ENCODE data around the gene MOSPD2. TPM values are rescaled to one million over a fixed set of nuclear protein-coding genes. Genes with fewer than 3 reads are reported as not detected.
A peak's percentile ranks its signal among the peaks of the same experiment; 100 is the strongest.

Gene MOSPD2
- polyA plus RNA-seq, 2 of the 4 experiments (the other 2 are of a cell fraction), result 10.0 to 28.4 TPM

- TF ChIP-seq CHD2 (IDR thresholded peaks at IDR 0.05; ENCODE audit: low read length, partially characterized antibody) (no peak), ESRRA (IDR thresholded peaks at IDR 0.05; ENCODE audit: borderline replicate concordance, low read length) (no peak), FOSL2 (IDR thresholded peaks at IDR 0.05) (no peak), FOSL2 (CRISPR knock-in tag; IDR thresholded peaks at IDR 0.05) (no peak), CEBPB (IDR thresholded peaks at IDR 0.05) (no peak), NPAS2 (CRISPR knock-in tag; IDR thresholded peaks at IDR 0.05; ENCODE audit: borderline replicate concordance) (no peak), TP53 (CRISPR knock-in tag; IDR thresholded peaks at IDR 0.05) (no peak), REST (IDR thresholded peaks at IDR 0.05) (no peak), PHF8 (IDR thresholded peaks at IDR 0.05; ENCODE audit: borderline replicate concordance, low read depth) (no peak), RCOR1 (IDR thresholded peaks at IDR 0.05; ENCODE audit: low read depth, low read length) (no peak)
- TF ChIP-seq, protein P1, sequence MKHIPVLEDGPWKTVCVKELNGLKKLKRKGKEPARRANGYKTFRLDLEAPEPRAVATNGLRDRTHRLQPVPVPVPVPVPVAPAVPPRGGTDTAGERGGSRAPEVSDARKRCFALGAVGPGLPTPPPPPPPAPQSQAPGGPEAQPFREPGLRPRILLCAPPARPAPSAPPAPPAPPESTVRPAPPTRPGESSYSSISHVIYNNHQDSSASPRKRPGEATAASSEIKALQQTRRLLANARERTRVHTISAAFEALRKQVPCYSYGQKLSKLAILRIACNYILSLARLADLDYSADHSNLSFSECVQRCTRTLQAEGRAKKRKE (CRISPR knock-in tag; IDR thresholded peaks at IDR 0.05; ENCODE audit: low read depth), result no peak
- 87% methylated on average over 2 of the region's 2 CpGs for WGBS (ENCODE audit: missing lambda C conversion rate)
- no peaks in the 10 kb centered on the region for H3K9me3 ChIP-seq
- no peak overlapping the region for H3K4me2 ChIP-seq
- ChIA-PET CTCF (no interaction called here), POLR2A (no interaction called here)
- no peak overlapping the region for H3K27ac ChIP-seq
- FAIRE-seq (no peak), ATAC-seq (no peak), DNase-seq (ENCODE audit: low read depth in 1 of 2, low spot score in 1 of 2) (no peak)
- H3K4me3 ChIP-seq, result no peak overlapping the region
- no peaks in the 10 kb centered on the region for H3K4me1 ChIP-seq
Measured at GRCh38 chrX:14837155-14837554, 36.1 kb upstream of the MOSPD2 start.

- POLR2A ChIA-PET, result no interaction called here
- ATAC-seq (no peak), FAIRE-seq (no peak), DNase-seq (ENCODE audit: low read depth in 1 of 2, low spot score in 1 of 2) (no peak)
- H3K4me3 ChIP-seq, result no peak overlapping the region
- H3K27ac ChIP-seq, result no peak overlapping the region
- 82% methylated on average over 4 of the region's 4 CpGs for WGBS (ENCODE audit: missing lambda C conversion rate)
- TF ChIP-seq CBX8 (IDR thresholded peaks at IDR 0.05) (no peak), JUN (IDR thresholded peaks at IDR 0.05) (no peak)
- no peak overlapping the region for H3K4me2 ChIP-seq
- CTCF ChIA-PET, result no interaction called here
- H3K9me3 ChIP-seq, result no peaks in the 10 kb centered on the region
- H3K4me1 ChIP-seq, result no peaks in the 10 kb centered on the region
Measured at GRCh38 chrX:14843666-14844065, 29.6 kb upstream of the MOSPD2 start.

GRCh38 chrX:14851526-14851925 lies 21.7 kb upstream of the MOSPD2 start:
- TF ChIP-seq HOXB13 (CRISPR knock-in tag; IDR thresholded peaks at IDR 0.05; ENCODE audit: low read depth) (no peak), JUNB (IDR thresholded peaks at IDR 0.05) (no peak), MYC (IDR thresholded peaks at IDR 0.05; ENCODE audit: borderline replicate concordance, low read length) (no peak), RAD21 (conservative IDR thresholded peaks at IDR 0.05 in 1 of 2, IDR thresholded peaks at IDR 0.05 in 1 of 2) (no peak), HDAC2 (IDR thresholded peaks at IDR 0.05) (no peak), TFCP2L1 (CRISPR knock-in tag; IDR thresholded peaks at IDR 0.05) (no peak), KDM5A (IDR thresholded peaks at IDR 0.05) (no peak), HMGXB4 (CRISPR knock-in tag; IDR thresholded peaks at IDR 0.05; ENCODE audit: borderline replicate concordance) (no peak), EP300 (IDR thresholded peaks at IDR 0.05) (no peak), BHLHE40 (IDR thresholded peaks at IDR 0.05; ENCODE audit: low read depth, low read length) (no peak)
- H3K27ac ChIP-seq, result no peak overlapping the region
- H3K4me1 ChIP-seq, result no peaks in the 10 kb centered on the region
- ATAC-seq (no peak), DNase-seq (ENCODE audit: low read depth in 1 of 2, low spot score in 1 of 2) (no peak), FAIRE-seq (peak; percentile 95)
- H3K4me3 ChIP-seq, result no peak overlapping the region
- no peak overlapping the region for H3K4me2 ChIP-seq
- WGBS (ENCODE audit: missing lambda C conversion rate), result 97% methylated on average over 3 of the region's 3 CpGs
- CTCF ChIA-PET, result no interaction called here
- no peaks in the 10 kb centered on the region for H3K9me3 ChIP-seq
- POLR2A ChIA-PET, result no interaction called here

Measured in A549 (cell line).